ENCODE data around the gene VPS36.

The VPS36 gene

GRCh38 chr13:52371736-52372247, 78.6 kb downstream of the VPS36 start:
- no peaks in the 10 kb centered on the region for H3K36me3 ChIP-seq (replicated peaks; ENCODE audit: insufficient read depth, low read length)
- DNase-seq, result no peak
- no peak overlapping the region for H3K4me3 ChIP-seq (ENCODE audit: low read length)
- H3K27ac ChIP-seq (ENCODE audit: low read length), result no peak overlapping the region
- no peaks in the 10 kb centered on the region for H4K20me1 ChIP-seq (ENCODE audit: insufficient read depth, low read length)
- no peak overlapping the region for H3K9ac ChIP-seq (ENCODE audit: low read length)
- no peak overlapping the region for H3K4me2 ChIP-seq (ENCODE audit: low read depth, low read length)
- H3K4me1 ChIP-seq (ENCODE audit: low read length), result no peaks in the 10 kb centered on the region
- no peaks in the 10 kb centered on the region for H3F3A ChIP-seq (ENCODE audit: insufficient read depth, low read length)
- no peaks in the 10 kb centered on the region for H3K9me2 ChIP-seq (replicated peaks; ENCODE audit: insufficient read depth, low read length)
- no peak overlapping the region for H2AFZ ChIP-seq (ENCODE audit: low read length)
- H3K79me2 ChIP-seq (ENCODE audit: low read length), result no peaks in the 10 kb centered on the region
- no peaks in the 10 kb centered on the region for H3K27me3 ChIP-seq (replicated peaks; ENCODE audit: insufficient read depth, low read length)
- no peaks in the 10 kb centered on the region for H3K9me3 ChIP-seq (replicated peaks; ENCODE audit: insufficient read depth, low read length)
- TF ChIP-seq EZH2phosphoT487 (IDR thresholded peaks at IDR 0.05; ENCODE audit: low read length) (no peak), CTCF (IDR thresholded peaks at IDR 0.05; ENCODE audit: low read length) (no peak), EZH2 (optimal IDR thresholded peaks at IDR 0.05; ENCODE audit: low read depth, low read length) (no peak)

GRCh38 chr13:52366291-52366690, 84.1 kb downstream of the VPS36 start:
- no peaks in the 10 kb centered on the region for H4K20me1 ChIP-seq (ENCODE audit: insufficient read depth, low read length)
- no peak overlapping the region for H2AFZ ChIP-seq (ENCODE audit: low read length)
- H3K27me3 ChIP-seq (replicated peaks; ENCODE audit: insufficient read depth, low read length), result no peaks in the 10 kb centered on the region
- no peaks in the 10 kb centered on the region for H3K4me1 ChIP-seq (ENCODE audit: low read length)
- no peak for DNase-seq
- no peaks in the 10 kb centered on the region for H3K9me2 ChIP-seq (replicated peaks; ENCODE audit: insufficient read depth, low read length)
- no peaks in the 10 kb centered on the region for H3K79me2 ChIP-seq (ENCODE audit: low read length)
- no peak overlapping the region for H3K4me3 ChIP-seq (ENCODE audit: low read length)
- TF ChIP-seq EZH2 (optimal IDR thresholded peaks at IDR 0.05; ENCODE audit: low read depth, low read length), result no peak
- TF ChIP-seq CTCF (IDR thresholded peaks at IDR 0.05; ENCODE audit: low read length), result no peak
- no peak for TF ChIP-seq EZH2phosphoT487 (IDR thresholded peaks at IDR 0.05; ENCODE audit: low read length)
- H3F3A ChIP-seq (ENCODE audit: insufficient read depth, low read length), result no peaks in the 10 kb centered on the region
- no peaks in the 10 kb centered on the region for H3K9me3 ChIP-seq (replicated peaks; ENCODE audit: insufficient read depth, low read length)
- H3K4me2 ChIP-seq (ENCODE audit: low read depth, low read length), result no peak overlapping the region
- H3K9ac ChIP-seq (ENCODE audit: low read length), result no peak overlapping the region
- no peak overlapping the region for H3K27ac ChIP-seq (ENCODE audit: low read length)
- no peaks in the 10 kb centered on the region for H3K36me3 ChIP-seq (replicated peaks; ENCODE audit: insufficient read depth, low read length)

Data from MM.1S (cell line).